NOMO-1 (cell line): Measurements from ENCODE around the gene GZMM.

Source experiments
- DNase-seq, 2 experiments: peaks; one replicate each; lab custom pipeline; 2025; ENCODE audit not compliant: unreplicated experiment in 2 of 2; lab: John Stamatoyannopoulos, UW

GZMM gene

DNA sequence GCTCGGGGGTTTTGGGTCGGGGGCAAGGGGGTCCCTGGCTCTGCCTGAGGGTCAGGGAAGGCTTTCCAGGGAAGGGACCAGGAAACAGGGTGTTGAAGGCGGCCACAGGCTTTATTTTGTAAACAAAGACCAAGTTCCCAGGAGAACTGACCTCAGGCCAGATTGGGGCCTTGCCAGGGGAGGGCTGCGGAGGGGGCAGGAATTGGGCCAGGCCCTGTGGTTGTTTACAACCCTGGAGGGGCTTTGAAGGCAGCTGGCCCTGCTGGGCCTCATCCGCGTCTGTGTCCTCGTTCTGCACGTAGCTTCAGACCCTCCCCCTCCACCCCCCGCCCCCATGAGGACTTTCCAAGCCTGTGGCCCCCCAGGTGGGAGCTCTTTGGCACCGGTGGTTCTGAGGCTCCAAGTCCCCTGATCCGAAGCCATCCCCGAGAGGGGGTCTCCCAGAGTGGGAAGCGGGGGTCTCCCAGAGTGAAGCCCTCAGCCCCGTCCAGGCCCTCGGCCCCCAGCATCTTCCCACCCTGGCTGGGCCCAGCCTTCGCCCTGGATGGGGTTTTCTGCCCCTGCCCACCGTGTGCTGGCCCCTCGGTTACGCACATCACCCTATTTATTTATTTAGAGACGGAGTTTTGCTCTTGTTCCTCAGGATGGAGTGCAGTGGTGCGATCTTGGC lies 15.1 kb downstream of the GZMM start:
- no peak for DNase-seq

DNA sequence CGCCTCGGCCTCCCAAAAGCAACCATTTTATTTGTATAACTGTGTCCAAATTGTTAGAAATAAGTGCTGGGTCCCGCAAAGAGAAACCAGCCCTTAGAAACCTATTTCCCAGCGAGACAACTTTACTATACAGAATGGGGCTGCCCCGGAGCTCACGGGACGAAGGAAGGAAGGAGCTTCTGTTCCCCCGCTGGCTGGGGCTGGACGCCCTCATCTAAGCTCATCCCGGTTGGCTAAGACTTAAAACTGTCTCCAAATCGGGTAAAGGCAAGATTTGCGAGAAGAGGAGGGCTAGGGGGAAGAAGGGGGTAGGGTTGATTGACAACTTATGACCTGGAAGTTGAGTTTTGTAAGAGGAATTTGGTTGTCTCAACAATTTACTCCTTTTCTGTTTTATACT lies 16.3 kb downstream of the GZMM start:
- no peak for DNase-seq

- DNase-seq, result peak; percentile 79 to 91
Measured at GRCh38 chr19:566403-566802, 22.6 kb downstream of the GZMM start.

DNA sequence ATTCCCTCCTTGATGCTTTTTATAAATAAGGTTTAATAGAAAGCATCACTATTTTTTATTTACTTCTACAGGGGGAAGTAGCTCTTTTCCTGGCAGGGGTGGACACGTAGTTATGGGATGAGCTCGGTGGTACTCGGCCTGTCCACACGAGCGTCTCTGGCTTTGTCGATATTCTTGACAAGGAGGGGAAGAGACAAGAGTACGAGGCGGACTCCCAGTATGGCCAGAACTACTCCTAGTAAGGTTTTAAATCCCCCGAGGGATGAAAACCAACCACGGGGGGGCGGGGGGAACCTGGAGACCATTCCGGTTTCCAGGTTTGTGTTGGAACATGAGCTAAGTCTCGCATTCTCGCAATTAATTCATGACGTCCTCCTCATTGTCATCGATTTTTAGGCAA lies 23.0 kb downstream of the GZMM start:
- no peak for DNase-seq

- DNase-seq, result no peak
Measured at GRCh38 chr19:567296-567900, 23.5 kb downstream of the GZMM start.

GRCh38 chr19:570251-570686 lies 26.4 kb downstream of the GZMM start:
- DNase-seq, result no peak

GRCh38 chr19:570937-571565 lies 27.2 kb downstream of the GZMM start:
- DNase-seq, result peak; percentile 61 to 76

DNA sequence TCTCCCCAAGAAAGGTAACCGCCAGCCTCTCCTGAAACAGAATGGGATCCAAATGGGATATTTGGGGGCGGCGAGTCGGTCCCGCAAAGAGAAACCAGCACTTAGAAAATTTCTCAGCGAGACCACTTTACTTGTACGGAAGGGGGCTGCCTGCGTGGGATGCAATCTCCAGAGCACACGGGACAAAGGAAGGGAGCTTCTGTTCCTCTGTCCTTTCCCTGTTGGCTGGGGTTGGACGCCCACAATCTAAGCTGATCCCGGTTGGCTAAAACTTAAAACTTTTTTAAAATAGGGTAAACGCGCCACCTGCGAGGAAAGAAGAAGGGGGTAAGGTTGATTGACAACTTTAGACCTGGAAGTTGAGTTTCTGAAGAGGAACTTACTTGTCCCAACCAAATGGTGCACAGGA lies 27.7 kb downstream of the GZMM start:
- peak; percentile 55 to 67 for DNase-seq

- DNase-seq, result peak; percentile 97
Measured at GRCh38 chr19:572140-572742, 28.4 kb downstream of the GZMM start, which contains the start of gene BSG. BSG (plus strand) TSS chr19:572596; CDS start chr19:572635, 39 bp downstream.

DNA sequence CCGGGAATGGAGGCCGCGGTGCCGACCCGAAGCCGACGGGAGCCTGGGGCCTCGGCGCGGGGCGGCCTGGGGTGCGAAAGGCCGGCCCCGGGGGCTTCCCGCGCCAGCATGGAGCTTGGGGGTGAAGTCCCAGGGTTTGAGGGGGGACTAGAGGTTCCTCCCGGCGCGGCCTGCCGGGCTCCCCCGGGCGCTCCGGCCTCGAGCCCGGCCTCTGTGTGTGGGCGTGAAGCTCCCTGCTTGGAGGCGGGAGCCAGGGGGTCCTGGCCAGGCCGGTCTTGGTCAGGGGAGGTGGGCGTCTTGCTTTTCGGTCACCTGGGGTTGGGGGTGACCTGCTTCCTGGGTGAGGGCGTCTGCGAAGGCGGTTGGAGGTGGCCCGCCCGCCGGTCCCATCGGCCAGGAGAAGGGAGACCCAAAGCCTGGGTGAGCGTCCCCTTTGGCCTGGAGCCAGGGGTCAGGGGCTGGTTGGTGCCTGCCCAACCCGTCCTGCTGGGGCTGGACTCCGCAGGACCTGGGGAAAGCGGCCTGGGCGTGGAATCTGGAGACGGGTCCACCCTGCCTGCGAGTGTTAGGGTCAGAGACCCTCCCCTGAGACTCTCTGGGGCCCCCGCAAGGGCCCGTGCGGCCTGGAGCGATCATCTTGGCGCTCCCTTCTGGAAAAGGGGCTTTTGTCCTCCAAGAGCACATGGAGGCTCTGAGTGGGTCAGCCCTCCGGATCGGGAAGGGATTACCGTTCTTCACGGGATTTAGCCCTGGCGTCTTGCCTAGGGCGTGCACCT lies 29.1 kb downstream of the GZMM start:
- DNase-seq, result no peak

DNA sequence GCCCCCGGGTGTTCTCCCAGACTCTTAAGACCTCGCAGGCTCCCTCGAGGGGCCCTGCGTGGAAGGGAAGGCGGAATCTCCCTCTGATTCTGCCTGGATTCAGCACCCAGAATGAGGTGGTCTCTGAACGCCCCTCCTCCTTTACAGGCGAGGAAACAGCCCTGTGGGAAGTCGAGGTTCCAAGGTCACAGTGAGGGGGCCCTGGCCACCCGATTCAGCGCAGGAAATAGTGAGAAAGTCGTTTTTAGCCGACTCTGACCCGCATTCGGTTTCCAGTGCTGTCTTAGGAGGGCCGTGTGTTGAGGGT lies 29.6 kb downstream of the GZMM start:
- DNase-seq, result no peak

DNA sequence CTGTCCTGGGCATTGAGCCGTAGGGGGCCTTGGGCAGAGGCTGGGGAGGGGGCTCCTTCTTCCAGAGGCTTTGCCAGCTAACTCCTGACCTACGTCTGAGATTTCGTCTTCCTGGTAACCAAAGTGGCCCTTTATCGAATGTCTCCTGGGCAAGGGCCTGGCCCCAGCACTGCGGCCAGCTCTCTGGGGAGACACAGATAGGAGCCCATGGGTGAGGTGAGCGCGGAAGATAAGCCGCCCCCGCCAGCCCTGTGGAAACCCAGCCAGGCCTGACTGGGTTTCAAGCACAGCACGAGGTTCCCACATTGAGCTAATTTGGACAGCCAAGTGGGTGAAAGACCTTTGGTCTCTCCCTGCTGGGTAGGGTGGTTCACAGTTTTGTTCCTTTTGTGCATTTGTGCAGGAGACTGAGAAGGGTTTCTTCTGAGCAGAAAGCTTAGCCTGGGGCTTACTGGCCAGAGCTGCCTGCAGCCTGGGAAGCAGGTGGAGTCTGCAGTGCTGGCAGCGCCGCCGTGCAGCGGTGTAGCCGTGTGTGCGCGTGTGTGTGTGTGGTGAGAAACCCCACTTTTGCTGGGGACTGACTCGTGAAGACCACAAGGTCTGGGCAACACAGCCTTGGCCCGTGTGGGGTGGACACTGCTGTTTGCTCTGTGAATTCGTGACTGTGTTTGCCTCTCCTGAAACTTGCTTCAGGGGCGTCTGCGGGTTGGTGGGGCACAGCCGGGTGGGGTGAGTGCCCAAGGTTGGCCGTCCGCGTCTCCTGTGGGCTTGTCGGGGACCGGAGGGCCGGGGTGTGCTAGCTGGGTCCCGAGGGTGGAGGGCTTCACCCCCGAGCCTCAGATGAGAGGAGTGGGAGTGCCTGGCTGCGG lies 31.0 kb downstream of the GZMM start:
- DNase-seq, result no peak

DNA sequence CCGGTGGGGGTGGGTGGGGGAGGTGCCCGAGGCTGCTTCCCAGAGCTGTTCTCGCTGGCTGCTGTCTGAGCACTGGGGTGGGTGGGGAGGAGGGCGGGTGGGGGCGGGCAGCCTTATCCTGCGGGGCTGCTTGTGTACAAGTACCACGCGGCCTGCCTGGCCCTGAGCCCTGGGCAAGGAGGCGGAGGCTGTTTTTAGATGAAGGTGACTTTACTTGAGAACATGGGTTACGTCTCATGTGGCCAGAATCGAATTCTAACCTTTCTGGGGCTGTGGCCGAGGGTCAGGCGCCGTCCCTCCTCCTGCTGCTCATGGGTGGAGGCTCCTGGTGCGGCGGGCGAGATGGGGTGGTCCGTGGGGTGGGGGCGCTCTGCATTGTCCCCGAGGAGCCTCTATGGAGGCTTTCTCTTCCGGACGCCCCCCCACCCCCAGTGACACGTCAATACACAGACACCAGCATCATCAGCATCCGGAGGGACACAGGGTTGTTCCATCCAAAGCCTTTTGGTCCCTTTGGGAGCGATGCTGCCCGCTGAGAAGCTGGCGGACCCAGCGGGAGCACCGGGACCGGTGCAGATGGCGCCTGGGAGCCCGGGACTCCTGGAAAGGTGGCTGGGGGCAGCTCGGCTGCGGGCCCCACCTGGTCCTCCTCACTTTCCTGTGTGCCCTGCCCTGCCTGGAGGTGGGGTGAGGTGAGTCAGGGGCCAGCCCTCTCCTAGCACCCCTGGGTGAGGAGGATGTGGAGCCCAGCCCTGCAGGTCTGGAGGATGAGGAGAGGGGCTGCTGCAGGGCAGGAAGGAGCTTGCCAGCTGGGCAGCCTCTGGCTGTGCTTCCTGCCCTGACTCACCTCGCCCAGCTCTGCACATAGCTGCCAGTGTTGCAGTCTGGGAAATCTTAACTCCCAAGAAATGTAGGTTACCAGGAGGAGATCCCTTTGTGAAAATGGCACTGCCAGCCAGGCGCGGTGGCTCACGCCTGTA lies 32.0 kb downstream of the GZMM start:
- no peak for DNase-seq

GRCh38 chr19:576768-577438 lies 33.0 kb downstream of the GZMM start:
- no peak for DNase-seq

- DNase-seq, result no peak
Measured at GRCh38 chr19:577439-578392, 33.9 kb downstream of the GZMM start.

DNA sequence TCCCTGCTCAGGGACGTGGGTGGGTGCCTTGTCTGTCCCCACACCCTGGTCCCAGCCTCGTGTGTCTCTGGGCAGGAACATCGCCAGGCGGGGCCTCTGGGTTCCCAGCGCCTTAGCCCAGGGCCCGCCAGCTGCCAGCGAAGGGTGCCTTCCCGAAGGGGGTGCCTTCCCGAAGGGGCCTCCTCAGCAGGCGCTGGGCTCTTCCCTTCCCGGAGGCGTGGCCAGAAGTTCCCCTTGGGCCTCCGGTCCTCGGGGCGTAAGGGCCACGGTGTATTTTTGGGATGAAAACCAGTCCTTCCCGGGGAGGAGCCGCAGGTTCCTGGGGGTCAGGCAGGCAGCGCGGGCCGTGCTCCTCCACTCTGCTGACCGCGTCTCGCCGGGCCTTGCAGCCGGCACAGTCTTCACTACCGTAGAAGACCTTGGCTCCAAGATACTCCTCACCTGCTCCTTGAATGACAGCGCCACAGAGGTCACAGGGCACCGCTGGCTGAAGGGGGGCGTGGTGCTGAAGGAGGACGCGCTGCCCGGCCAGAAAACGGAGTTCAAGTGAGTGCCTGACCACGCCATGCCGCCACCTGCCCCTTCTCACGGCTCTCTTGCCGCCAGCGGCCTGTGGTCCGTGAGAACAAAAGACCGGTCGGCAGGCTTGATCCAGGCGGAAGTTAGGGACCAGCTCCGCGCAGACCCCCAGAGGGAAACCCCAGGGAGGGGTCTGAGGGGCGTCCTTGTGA lies 35.4 kb downstream of the GZMM start:
- DNase-seq, result no peak

- DNase-seq, result no peak
Measured at GRCh38 chr19:579842-580155, 35.9 kb downstream of the GZMM start.
